Ishikawa (cell line): ENCODE results near the gene ARHGAP8.

ENCODE experiments used
- CEBPB ChIP-seq: IDR thresholded peaks from 2 replicates; pipeline ENCODE4 v1.6.1; 2012
- CREB1 ChIP-seq: IDR thresholded peaks from 2 replicates; pipeline ENCODE4 v1.6.1; 2012; ENCODE audit warnings: low read depth
- EGR1 ChIP-seq: IDR thresholded peaks from 2 replicates; pipeline ENCODE4 v1.6.1; 2012
- EP300 ChIP-seq: IDR thresholded peaks from 2 replicates; pipeline ENCODE4 v1.6.1; 2012; ENCODE audit warnings: borderline replicate concordance
- FOXM1 ChIP-seq: IDR thresholded peaks from 2 replicates; pipeline ENCODE4 v1.6.1; 2012; ENCODE audit warnings: low read depth, borderline replicate concordance
- MAX ChIP-seq: IDR thresholded peaks from 2 replicates; pipeline ENCODE4 v1.6.1; 2012
- NFIC ChIP-seq: IDR thresholded peaks from 2 replicates; pipeline ENCODE4 v1.6.1; 2012
- RAD21 ChIP-seq: IDR thresholded peaks from 2 replicates; pipeline ENCODE4 v1.6.1; 2012; ENCODE audit warnings: low read depth
- REST ChIP-seq: IDR thresholded peaks from 2 replicates; pipeline ENCODE4 v1.6.1; 2012; ENCODE audit warnings: low read depth, mild to moderate bottlenecking
- TAF1 ChIP-seq: IDR thresholded peaks from 2 replicates; pipeline ENCODE4 v1.6.1; 2012; ENCODE audit warnings: low read depth, mild to moderate bottlenecking
- USF1 ChIP-seq: IDR thresholded peaks from 2 replicates; pipeline ENCODE4 v1.6.1; 2012
- YY1 ChIP-seq: IDR thresholded peaks from 2 replicates; pipeline ENCODE4 v1.6.1; 2012; ENCODE audit warnings: low read depth

- TF ChIP-seq CREB1, result no peak
- no peak for TF ChIP-seq EP300
- TF ChIP-seq TAF1, result no peak
- TF ChIP-seq EGR1, result no peak
- TF ChIP-seq MAX, result no peak
- no peak for TF ChIP-seq YY1
- no peak for TF ChIP-seq CEBPB
- TF ChIP-seq REST, result no peak
- no peak for TF ChIP-seq USF1
- no peak for TF ChIP-seq RAD21
- peak; percentile 19; the same call in 1 of the 2 replicates for TF ChIP-seq NFIC
- no peak for TF ChIP-seq FOXM1
These were observed 32.6 kb upstream of the ARHGAP8 start for GRCh38 chr22:44719586-44720368.
